ENCODE data around the gene TFG.

The TFG gene

DNA sequence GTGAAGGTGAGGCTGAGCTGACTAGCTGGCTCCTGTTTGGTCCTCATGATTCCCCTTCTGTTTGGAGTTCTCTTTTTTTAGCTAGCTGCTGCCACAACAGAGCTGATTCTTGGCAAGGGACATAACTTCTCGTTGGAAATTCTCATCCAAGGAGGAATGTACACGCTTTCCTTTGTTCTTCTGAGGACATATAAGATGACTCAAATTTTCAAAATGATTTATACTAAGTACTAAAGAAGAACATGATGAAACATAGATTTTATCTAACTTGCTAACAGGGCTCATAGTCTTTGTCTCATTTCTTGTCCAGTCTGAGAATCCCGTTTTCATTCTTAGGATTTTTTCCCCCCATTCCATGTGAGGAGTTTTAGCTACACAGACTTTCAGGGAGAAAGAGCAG lies 2.9 kb upstream of the TFG start:
- DNase-seq (ENCODE audit: low spot score), result no peak

DNA sequence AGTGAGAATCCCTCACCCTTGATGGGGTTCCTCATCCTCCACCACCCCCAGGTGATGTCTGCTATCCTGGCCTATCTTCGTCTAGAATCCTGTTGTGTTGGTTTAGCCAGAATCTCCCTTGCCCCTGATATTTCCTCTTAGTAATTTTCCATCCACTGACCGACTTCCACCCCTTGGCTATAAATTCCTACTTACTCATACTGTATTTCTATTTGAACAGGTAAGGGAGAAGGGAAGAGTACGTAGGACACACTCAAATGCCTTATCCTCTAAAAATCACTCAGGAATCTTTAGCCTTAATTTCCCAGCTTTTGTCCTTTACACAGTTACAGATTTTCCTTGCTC lies 678 bp upstream of the TFG start:
- DNase-seq (ENCODE audit: low spot score), result no peak

DNA sequence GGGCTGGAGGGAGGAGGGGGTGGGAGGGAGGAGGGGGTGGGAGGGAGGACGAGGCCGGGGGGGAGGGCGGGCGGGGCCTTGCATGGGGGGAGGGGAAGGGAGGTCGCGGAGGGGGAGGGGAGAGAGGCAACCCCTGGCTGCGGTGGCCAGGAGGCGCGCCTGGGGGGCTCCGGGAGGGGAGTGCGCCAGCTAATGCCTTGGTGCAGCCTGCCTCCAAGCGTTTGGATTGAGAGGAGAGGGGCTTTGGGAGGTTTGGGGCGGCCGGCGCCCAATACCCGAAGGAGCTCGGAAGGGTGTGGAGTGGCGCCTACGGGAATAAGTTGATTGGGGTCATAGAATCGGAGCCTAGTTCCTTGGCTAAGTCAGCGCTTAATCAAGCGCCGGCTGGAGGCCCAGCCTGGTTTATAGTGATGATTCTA lies 557 bp downstream of the TFG start:
- DNase-seq (ENCODE audit: low spot score), result peak; percentile 7

DNA sequence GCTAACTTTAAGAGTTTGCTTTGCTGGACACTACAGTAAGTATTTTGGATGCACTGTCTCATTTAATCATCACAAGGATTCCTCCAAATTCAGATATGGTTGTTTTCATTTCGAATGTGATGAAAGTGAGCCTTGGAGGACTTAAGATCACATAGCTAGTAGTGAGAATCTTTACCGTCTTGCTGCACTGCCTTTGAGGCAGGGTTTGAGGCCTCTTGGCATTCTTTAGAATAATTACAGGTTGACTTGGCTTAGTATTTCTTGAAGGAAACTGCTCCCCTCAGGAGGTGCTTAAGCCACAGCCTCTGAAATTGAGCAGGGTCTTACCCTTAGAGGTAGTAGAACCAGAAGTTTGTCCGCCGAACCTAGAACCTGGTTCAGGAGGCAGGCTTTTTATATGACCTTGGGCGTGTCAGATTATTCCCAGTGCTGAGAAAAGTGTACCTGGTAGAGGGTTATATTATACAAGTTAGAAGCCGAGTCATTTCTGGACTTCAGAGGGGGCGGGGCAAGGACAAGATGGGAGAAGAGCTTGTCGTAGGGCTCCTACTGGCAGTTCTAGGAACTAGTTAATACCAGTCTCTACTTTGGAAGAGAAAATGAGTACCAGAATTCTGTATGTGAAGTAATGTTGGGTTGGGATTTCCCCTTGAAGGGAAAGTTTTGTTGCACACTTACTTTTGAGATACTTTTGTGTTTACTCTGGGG lies 1.1 kb downstream of the TFG start:
- DNase-seq (ENCODE audit: low spot score), result no peak

DNA sequence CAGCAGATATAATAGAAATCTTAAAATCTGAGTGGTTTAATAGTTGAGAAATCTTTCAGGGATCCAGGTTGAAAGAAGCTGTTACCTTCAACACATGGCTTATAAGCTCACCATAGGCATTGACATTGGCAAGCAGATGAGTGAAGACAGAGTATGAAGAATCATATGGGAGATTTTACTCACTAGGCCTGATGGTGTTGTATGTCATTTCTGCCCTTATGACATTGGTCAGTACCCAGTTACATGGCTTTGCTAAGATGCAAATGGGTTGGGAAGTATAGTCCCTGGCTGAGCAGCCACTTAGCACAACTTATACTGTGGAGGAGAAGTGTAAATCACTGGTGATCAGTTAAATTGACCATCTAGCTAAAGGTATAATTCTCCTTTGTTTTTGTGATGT lies 5.9 kb downstream of the TFG start:
- DNase-seq (ENCODE audit: low spot score), result no peak

DNA sequence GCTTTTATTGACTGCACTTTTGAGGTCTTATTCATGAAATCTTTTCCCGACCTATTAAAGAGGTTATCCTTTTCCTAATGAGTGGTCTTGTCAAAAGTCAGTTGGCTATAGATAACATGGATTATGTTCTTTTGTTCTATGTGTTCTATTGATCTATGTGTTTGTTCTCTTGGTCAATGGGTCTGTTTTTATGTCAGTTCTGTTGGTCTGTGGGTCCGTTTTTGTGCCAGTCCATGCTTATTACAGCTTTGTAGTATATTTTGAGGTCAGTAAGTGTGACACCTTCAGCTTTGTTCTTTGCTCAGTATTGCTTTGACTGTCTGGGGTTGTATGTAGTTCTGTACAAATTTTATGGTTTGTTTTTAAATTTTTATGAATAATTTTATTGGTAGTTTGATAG lies 7.8 kb downstream of the TFG start:
- DNase-seq (ENCODE audit: low spot score), result no peak

DNA sequence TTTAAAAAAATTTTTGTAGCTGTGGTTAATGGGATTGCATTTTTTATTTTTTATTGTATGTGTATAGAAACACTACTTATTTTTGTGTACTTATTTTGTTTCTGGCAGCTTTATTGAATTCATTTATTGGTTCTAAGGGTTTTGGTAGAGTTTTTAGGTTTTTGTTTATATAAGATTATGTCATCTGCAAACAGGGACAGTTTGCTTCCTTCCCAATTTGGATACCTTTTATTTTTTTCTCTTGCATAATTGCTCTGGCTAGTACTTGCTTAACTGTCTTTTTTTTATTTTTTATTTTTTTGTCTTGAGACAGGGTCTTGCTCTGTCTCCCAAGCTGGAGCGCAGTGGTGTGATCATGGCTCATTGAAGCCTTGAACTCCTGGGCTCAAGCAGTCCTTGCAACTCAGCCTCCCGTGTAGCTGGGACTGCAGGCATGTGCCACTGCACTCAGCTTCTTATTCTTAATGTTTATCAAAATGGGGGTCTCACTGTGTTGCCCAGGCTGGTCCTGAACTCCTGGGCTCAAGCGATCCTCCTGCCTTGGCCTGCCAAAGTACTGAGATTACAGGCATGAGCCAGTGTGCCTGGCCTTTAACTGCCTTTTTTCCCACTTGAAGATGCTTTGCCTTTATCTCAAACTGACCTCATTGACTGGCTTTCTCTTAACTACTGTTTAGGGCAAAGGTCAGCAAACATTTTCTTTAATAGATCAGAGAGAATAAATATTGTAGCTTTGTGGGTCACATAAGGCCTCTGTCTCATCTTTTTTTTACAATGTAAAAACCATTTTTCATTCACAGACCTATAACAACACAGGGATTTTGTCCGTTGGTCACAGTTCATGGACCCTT lies 8.6 kb downstream of the TFG start:
- no peak for DNase-seq (ENCODE audit: low spot score)

DNA sequence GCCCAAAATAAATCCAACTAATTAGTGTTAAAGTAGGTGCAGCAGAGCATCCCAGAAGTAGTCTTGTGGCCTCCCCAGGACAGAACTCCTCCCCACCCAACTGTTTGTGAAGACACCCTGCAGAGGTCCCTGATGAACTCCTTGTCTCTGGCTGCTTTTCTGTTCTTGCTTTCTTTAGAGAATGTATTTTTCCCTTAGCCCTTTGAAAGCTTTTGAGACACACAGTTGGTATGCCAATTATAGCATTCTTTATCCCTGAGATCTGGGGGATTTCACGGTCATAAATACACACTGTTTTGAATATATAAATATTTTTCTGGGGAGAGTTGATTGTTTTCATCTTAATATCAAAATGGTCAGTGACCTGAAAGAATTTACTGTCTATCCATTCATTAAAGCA lies 9.8 kb downstream of the TFG start:
- no peak for DNase-seq (ENCODE audit: low spot score)

DNA sequence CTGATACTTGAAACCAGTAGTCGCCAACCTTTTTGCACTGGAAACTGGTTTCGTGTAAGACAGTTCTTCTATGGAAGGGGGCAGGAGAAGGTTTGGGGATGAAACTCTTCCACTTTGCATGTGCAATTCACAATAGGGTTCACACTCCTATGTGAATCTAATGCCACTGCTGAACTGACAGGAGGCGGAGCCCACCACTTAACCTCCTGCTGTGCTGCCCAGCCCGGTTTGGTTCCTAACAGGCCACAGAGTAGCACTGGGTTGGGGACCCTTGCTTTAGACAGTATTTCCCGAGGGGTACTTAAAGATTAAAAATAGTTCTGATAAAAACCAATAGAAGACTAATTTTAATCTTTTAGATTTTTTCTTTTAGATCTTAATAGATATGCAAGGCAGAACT lies 11.1 kb downstream of the TFG start:
- no peak for DNase-seq (ENCODE audit: low spot score)

DNA sequence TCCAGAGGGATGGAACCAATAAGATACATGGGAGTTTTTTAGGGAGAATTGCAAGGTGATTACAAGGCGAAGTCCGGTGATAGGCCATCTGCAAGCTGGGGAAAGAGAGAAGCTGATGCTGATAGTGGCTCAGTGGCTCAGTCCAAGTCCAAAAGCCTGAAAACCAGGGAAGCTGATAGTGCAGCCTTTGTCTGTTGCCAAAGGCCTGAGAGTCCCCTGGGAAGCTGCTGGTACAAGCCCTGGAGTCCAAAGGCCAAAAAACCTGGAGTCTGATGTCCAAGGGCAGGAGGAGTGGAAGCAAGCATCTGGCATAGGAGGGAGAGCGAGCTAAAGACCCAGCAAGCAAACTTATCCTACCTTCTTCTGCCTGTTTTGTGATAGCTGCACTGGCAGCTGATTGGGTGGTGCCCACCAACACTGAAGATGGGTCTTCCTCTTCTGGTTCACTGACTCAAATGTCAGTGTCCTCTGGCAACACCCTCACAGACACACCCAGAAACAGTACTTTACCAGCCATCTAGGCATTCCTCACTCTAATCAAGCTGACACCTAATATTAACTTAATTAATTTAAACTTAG lies 16.7 kb downstream of the TFG start:
- DNase-seq (ENCODE audit: low spot score), result no peak

DNA sequence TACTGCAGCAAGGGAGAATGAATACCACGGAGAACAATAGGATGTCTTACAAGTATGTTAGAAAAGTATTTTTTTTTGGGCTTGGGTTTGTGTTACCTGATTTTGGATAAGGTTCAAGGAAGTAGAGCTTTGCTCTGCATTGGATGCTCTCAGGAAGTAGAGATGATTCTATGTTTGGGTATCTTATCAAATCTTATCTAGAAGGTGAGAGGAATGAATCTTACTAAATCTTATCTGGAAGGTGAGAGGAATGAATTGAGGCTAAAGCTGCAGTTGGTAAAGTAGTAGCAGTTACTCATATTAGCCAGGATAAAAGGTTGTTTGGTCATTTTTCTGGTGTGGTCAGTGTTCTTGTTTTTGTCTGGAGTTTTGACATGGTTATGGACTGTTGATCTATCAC lies 17.4 kb downstream of the TFG start:
- DNase-seq (ENCODE audit: low spot score), result no peak

DNA sequence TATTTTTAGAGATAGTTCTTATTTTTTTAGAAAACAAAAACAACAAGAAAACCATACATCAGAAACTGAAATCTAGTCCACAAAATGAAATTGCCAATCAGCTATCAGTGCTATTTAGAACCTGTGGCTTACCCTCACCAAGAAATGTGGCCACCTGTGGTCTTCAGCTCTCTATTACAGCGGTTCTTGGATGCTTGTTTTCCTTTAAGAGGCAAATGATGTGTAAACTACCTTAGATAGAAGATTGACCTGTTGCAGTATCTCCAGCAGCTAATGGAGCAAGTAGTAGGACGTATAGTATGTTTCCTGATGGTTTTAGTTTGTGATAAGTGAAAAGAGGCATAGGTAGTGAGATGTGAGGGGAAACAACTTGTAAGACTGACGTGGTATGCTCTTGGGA lies 21.2 kb downstream of the TFG start:
- DNase-seq (ENCODE audit: low spot score), result no peak

DNA sequence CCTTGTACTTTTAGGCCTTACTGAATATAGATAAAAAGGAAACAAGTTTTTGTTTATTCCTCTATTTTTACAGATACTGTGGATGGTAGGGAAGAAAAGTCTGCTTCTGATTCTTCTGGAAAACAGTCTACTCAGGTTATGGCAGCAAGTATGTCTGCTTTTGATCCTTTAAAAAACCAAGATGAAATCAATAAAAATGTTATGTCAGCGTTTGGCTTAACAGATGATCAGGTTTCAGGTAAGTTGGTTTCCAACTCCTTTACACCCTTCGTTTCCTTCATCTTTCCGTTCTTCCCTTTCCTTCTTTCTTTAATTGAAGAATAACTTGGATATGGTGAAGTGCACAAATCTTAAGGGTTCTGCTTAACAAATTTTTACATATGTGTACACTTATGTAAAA lies 23.1 kb downstream of the TFG start:
- DNase-seq (ENCODE audit: low spot score), result no peak

DNA sequence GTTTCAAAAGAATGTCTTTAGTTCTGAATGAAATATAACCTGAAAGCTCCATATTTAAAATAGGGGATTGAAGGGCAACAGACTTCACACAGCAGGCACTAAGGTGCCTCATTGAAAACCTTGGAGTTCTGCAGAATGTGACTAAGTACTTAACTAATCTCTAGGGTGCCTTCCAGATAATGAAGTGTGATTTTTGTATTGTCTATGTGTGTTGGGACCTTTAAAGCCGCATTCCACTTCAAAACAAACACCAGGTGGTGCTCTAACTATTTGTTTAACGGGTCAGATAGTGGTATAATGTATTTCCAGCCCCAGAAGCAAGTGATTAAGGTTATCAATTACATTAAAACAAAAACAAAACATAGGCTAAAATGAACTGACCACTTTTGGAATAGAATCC lies 28.0 kb downstream of the TFG start:
- DNase-seq (ENCODE audit: low spot score), result no peak

DNA sequence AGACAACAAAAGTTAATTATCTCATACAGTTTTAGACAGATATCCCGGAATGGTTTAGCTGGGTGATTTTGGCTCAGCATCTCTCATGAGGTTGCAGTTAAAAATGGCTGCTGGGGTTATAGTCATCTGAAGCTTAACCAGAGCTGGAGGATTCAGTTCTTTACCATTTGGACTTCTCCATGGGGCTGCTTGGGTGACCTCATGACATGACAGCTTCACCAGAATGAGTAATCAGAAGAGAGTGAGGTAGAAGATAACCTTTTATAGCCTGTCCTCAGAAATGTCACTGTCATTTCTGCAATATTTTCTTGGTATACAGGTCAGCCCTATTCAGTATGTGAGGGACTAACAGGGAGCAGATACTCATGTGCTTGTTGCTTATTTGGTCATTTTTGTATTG lies 30.9 kb downstream of the TFG start:
- DNase-seq (ENCODE audit: low spot score), result no peak

DNA sequence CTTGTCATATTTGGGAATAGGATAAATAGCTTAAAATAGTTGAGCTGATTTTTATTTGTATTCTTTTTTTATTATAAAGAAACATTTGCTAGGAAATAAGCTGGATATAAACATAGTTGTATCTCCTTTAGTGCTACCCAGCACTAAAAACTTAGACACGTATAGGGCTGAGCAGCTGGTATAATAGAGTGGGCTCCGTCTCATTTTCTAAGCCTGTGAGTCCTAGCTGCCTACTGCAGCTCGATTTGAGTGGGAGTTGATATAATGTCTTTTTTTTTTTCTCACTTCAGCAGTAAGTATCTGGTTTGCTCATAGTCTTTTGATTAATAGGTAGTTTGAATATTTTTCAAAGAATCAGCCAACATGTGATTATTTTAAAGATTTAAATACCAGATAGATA lies 34.2 kb downstream of the TFG start:
- peak; percentile 22 for DNase-seq (ENCODE audit: low spot score)

DNA sequence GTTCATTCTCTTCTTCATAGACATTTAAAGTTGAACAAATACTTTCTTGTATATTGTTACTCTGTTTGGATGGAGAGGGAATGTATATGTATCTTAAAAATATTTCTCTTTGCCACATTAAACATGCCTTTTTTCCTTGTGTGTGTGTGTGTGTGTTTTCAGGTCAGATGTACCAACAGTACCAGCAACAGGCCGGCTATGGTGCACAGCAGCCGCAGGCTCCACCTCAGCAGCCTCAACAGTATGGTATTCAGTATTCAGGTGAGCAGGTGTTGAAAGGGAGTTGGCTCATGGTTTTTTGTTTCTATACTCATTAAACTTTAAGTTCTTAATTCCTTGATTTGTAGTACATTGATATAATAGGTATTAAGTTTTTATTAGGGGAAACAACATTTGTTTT lies 35.4 kb downstream of the TFG start:
- no peak for DNase-seq (ENCODE audit: low spot score)

DNA sequence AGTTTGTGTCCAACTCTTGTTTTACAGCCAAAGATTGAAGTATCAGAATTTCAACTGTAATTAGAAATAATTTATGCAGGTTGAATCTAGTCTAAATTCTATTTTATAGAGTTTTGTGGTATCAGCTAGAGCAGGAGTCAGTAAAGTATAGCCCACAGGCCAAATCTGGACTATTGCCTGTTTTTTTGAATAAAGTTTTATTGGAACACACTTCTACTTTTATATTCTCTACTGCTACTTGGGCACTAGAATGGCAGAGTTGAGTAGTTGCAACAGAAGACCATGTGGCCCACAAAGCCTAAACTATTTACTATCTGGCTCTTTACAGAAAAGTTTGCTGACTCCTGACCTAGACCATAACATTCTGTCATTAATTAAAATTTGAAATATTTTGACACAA lies 36.3 kb downstream of the TFG start:
- DNase-seq (ENCODE audit: low spot score), result no peak

DNA sequence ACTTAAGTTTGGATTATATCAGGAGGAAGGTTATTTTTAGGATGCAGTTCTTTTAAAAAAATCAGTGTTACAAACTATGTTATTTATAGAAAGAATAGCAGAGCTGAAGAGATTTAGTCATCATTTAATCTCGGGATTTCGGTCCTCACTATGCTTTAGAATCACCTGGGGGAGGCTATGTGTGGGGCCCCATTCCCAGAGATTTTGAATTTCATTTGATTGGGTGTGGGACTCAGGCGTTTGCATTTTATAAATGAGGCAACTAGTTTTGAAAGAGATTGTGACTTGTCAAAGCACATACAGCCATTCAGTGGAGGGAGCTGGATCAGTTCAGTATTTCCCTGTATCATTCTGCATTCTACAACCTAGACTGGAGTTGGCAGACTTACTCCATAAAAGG lies 36.8 kb downstream of the TFG start:
- DNase-seq (ENCODE audit: low spot score), result no peak

DNA sequence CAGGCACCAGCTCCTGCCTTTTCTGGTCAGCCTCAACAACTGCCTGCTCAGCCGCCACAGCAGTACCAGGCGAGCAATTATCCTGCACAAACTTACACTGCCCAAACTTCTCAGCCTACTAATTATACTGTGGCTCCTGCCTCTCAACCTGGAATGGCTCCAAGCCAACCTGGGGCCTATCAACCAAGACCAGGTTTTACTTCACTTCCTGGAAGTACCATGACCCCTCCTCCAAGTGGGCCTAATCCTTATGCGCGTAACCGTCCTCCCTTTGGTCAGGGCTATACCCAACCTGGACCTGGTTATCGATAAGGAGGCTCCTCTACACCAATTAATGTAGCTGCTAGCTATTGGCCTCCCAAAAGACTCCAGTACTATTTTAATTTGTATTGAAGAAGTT lies 38.9 kb downstream of the TFG start:
- DNase-seq (ENCODE audit: low spot score), result no peak

DNA sequence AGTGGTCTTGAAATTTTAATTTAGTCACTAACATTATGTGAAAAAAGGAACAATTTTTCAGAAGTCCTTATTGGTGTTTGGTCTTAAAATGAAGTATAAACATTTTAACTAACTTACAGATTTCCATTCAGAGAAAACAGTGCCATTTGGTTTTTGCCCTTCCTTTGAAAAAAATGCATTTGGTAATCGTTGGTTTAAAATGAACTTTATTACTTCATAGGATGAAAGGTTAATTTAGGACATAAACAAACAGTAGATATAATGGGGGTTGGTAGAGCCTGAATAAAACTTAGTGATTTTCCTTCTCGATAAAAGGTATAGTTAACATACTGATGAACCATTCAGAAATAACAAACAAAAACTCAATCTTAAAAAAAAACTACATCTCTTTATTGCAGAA lies 39.7 kb downstream of the TFG start:
- no peak for DNase-seq (ENCODE audit: low spot score)

DNA sequence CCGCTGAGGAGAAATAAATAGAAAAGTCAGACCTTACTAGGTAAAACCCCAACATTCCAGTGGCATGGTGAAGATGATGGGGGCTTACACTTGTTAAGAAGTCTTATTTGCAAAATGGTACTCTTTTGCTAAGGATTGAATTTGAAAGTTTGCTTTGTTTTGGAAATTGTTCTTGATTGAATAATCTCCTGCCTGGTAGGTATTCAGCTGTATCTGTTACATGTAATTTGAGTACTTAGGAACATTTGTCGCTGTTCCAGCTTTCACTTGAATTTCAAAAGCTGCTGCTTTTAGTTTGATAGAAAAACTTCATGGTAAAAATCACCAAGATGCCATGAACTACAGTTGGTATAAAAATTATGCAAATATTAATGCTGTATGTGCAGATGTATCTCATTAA lies 44.6 kb downstream of the TFG start:
- no peak for DNase-seq (ENCODE audit: low spot score)

DNA sequence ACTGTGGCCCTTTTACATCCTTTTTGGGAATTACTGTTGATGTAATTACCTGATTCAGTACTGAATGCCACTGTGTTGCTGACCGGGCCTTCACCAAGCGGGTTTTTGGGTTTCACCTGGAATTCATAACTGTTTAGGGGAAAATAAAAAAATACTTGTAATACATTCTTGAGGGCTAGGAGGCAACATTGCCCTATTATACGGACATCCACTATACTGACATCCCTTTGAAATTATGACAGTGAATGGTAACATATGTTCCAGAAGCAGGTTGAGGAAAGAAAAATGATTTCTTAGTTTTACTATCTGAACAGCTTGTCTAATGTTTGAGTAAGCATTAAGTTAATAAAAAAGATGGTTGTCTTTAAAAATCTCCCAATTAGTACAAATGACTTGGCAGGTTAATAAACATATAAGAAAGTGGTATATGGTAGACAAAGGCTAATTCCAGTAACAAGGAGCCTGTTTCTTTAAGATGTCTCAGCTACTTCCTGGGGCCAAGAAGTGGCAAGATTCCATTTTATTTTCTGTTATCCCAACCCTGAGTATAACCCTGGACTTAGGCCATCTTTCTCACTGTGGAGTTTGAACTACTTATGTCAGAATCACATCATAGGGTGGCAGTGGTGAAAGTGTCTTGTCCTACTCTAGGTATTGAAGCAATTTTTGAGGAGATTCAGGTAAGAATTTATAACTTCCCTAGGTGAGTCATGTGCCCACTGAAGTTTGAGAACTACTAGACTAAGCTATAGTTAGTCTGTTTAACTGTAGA lies 45.5 kb downstream of the TFG start:
- no peak for DNase-seq (ENCODE audit: low spot score)
